Breast epithelium (tissue), 4 donors: ENCODE results near the gene NTN5. TPM values are rescaled to one million over a fixed set of nuclear protein-coding genes. Genes with fewer than 3 reads are reported as not detected.

ENCODE experiments used
- DNase-seq, 2 donors: peaks; one replicate each; pipeline ENCODE4 v3.0.0-alpha.2; 2019; ENCODE audit warnings: low spot score in 2 of 2
- H3K27ac ChIP-seq, 2 donors: fragments of 200-600 bp; sonication (generic) in 1 of 2; one replicate each; pipeline ENCODE4 v1.5.1; 2016 to 2019; ENCODE audit warnings: mild to moderate bottlenecking in 1 of 2
- H3K27me3 ChIP-seq, 2 donors: fragments of 200-600 bp; sonication (generic) in 1 of 2; one replicate each; pipeline versions ENCODE4 v1.5.1 to v1.6.0; 2017 to 2019; ENCODE audit warnings: control low read depth in 1 of 2, mild to moderate bottlenecking in 1 of 2
- H3K36me3 ChIP-seq: fragments of 200-600 bp; one replicate; pipeline ENCODE4 v1.5.1; 2019
- H3K4me1 ChIP-seq, 2 donors: fragments of 200-600 bp; sonication (generic); one replicate each; pipeline ENCODE4 v1.5.1; 2016 to 2019; ENCODE audit warnings: control low read depth in 1 of 2
- H3K4me3 ChIP-seq, 3 donors: fragments of 200-600 bp; sonication (generic); 1 replicate in 2 of 3; 2 replicates in 1 of 3; pipeline ENCODE4 v1.5.1; 2016 to 2019; ENCODE audit warnings: mild to moderate bottlenecking in 3 of 3, moderate library complexity in 2 of 3
- H3K9me3 ChIP-seq, 2 donors: fragments of 200-600 bp; sonication (generic) in 1 of 2; one replicate each; pipeline ENCODE4 v1.5.1; 2016 to 2019; ENCODE audit warnings: control low read depth in 1 of 2
- POLR2A ChIP-seq: fragments of 450-650 bp; IDR thresholded peaks from one replicate; pipeline ENCODE4 v1.6.1; 2016; ENCODE audit warnings: antibody characterized with exemption, mild to moderate bottlenecking, moderate library complexity
- POLR2AphosphoS5 ChIP-seq, 3 donors: sonication (generic); formaldehyde crosslinking; IDR thresholded peaks; one replicate each; pipeline ENCODE4 v1.6.1; 2017; ENCODE audit warnings: antibody characterized with exemption in 3 of 3
- intact Hi-C: fragments of 100-400 bp; cut with DNase I; formaldehyde crosslinking; loops from one replicate; pipeline ENCODE4 v1.15.1; 2023; ENCODE audit warnings: low total_unique reads
- total RNA-seq, 3 donors: library from RNA; depleted of rRNA; stranded (reverse); fragments of >200 nt; gene quantifications; one replicate each; pipeline ENCODE4 v1.1.0, GENCODE V29; 2016
- TF ChIP-seq, protein P1 (sequence below), 3 donors: fragments of 450-650 bp; IDR thresholded peaks; one replicate each; pipeline ENCODE4 v1.5.1; 2016 to 2017; ENCODE audit warnings: antibody characterized with exemption in 3 of 3, mild to moderate bottlenecking in 3 of 3, moderate library complexity in 3 of 3

NTN5 gene
- total RNA-seq, 3 donors from 2014 or later: 0.64 to 2.9 (median 2.6) TPM

DNA sequence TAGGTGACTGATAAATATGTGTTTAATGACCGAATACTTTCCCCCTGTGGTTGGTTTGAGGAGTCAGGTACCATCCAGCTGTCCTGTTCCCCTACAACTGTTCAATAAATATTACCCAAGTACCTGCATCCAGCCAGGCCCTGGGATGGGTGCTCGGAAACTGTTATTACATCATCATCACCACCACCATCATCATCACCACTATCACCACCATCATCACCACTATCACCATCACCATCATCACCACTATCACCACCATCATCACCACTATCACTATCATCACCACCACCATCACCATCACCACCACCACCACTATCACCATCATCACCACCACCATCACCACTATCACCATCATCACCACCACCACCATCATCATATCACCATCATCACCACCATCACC lies 4.1 kb downstream of the NTN5 start:
- H3K9me3 ChIP-seq: no peaks in the 10 kb centered on the region
- no peak for DNase-seq
- H3K4me1 ChIP-seq: no peaks in the 10 kb centered on the region
- H3K27ac ChIP-seq: no peak overlapping the region
- H3K4me3 ChIP-seq: no peak overlapping the region
- TF ChIP-seq POLR2A (no peak), POLR2AphosphoS5 (IDR thresholded peaks at IDR 0.05) (no peak)
- TF ChIP-seq, protein P1, sequence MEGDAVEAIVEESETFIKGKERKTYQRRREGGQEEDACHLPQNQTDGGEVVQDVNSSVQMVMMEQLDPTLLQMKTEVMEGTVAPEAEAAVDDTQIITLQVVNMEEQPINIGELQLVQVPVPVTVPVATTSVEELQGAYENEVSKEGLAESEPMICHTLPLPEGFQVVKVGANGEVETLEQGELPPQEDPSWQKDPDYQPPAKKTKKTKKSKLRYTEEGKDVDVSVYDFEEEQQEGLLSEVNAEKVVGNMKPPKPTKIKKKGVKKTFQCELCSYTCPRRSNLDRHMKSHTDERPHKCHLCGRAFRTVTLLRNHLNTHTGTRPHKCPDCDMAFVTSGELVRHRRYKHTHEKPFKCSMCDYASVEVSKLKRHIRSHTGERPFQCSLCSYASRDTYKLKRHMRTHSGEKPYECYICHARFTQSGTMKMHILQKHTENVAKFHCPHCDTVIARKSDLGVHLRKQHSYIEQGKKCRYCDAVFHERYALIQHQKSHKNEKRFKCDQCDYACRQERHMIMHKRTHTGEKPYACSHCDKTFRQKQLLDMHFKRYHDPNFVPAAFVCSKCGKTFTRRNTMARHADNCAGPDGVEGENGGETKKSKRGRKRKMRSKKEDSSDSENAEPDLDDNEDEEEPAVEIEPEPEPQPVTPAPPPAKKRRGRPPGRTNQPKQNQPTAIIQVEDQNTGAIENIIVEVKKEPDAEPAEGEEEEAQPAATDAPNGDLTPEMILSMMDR (IDR thresholded peaks at IDR 0.05): no peak
- no peaks in the 10 kb centered on the region for H3K36me3 ChIP-seq
- no peaks in the 10 kb centered on the region for H3K27me3 ChIP-seq
- intact Hi-C loops: no loop called here

DNA sequence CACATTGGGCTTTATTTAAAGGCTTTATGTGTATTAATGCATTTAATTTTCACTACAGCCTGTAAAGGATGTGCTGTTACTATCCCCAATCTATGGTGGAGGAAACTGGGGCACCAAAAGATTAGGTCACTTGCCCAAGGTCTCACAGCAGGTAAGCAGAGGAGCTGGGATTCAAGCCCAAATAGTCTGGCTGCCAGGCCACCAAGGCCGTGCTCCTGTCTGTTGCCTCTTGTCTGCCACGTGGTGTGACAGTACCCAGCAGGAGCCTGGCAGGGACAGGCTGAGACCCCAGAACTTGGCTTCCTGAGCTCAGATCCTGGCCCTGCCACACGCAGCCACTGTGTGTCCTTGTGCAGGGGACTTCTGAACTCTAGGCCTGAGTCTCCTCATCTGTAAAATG lies 4.5 kb downstream of the NTN5 start:
- intact Hi-C loops: no loop called here
- Histone ChIP-seq H3K27me3 (no peaks in the 10 kb centered on the region), H3K4me3 (no peak overlapping the region), H3K27ac (no peak overlapping the region), H3K36me3 (no peaks in the 10 kb centered on the region), H3K4me1 (no peaks in the 10 kb centered on the region), H3K9me3 (no peaks in the 10 kb centered on the region)
- TF ChIP-seq POLR2AphosphoS5 (IDR thresholded peaks at IDR 0.05) (no peak), POLR2A (no peak)
- TF ChIP-seq, protein P1 (IDR thresholded peaks at IDR 0.05): no peak
- DNase-seq: no peak

DNA sequence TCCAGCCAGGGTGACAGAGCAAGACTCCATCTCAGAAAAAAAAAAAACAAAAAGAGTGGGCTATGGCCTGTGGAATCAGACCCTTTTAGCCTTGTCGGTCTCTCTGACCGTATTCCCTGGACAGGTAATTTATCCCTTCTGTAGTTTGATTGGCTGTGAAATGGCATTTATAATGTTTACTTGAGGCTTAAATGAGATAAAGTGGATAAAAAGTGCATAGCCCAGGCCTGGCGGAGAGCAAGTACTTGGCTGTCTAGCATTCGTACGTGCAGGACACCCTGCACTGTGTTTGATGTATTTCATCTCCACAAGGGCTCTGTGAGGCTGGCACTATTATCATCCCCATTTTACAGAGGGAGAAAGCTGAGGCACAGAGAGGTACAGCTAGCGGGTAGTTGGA lies 7.0 kb downstream of the NTN5 start:
- Histone ChIP-seq H3K9me3 (no peaks in the 10 kb centered on the region), H3K4me1 (no peaks in the 10 kb centered on the region), H3K4me3 (no peak overlapping the region), H3K27ac (no peak overlapping the region), H3K27me3 (no peaks in the 10 kb centered on the region), H3K36me3 (no peaks in the 10 kb centered on the region)
- intact Hi-C loops: no loop called here
- TF ChIP-seq POLR2A (no peak), POLR2AphosphoS5 (IDR thresholded peaks at IDR 0.05) (no peak)
- TF ChIP-seq, protein P1 (IDR thresholded peaks at IDR 0.05): no peak
- DNase-seq: no peak

DNA sequence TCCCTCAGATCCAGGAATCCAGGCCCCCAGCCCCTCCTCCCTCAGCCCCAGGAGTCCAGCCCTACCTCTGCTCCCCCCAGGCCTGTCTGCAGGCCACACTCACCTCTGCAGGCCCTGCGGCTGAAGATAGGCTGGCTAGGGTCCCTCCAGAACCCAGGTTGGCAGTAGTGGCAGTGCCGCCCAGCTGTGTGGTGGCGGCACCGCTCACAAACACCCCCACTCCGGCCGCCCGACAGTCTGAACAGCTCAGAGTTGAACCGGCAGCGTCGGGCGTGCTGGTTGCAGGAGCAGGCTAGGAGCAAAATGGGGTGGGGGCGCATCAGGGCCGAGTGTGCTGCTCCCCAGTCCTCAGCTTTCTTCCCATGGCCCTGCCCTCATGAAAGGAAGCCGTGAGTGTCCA lies 8.3 kb downstream of the NTN5 start:
- Histone ChIP-seq H3K4me3 (no peak overlapping the region), H3K27ac (no peak overlapping the region), H3K4me1 (no peaks in the 10 kb centered on the region), H3K9me3 (no peaks in the 10 kb centered on the region), H3K36me3 (no peaks in the 10 kb centered on the region), H3K27me3 (no peaks in the 10 kb centered on the region)
- TF ChIP-seq, protein P1 (IDR thresholded peaks at IDR 0.05): no peak
- no peak for DNase-seq
- intact Hi-C loops: no loop called here

DNA sequence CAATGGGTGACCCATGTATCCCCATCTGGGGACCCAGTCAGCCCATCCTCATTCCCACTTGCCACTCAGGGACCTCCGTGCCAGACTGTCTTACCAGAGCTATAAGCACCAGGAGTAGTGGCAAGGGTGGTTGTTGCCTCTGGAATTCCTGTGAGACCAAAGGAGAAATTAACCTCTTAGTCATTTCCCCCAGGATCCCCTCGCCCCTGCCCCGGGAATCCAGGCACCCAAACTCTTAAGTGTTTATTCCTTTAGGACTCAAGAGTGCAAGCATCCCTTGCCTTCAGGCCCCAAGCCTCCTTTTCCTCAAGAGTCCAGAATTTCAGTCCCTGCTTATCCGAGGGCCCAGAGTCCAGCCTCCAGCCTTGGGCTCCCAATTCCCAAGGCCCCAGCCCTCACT lies 9.2 kb downstream of the NTN5 start:
- DNase-seq: no peak
- intact Hi-C loops: no loop called here
- Histone ChIP-seq H3K9me3 (no peaks in the 10 kb centered on the region), H3K36me3 (no peaks in the 10 kb centered on the region), H3K4me3 (no peak overlapping the region), H3K27ac (no peak overlapping the region), H3K4me1 (no peaks in the 10 kb centered on the region), H3K27me3 (no peaks in the 10 kb centered on the region)
- TF ChIP-seq POLR2AphosphoS5 (IDR thresholded peaks at IDR 0.05) (no peak), POLR2A (no peak)
- TF ChIP-seq, protein P1 (IDR thresholded peaks at IDR 0.05): no peak
